Measurements from ENCODE around the gene SLC48A1.
A peak's percentile ranks its signal among the peaks of the same experiment; 100 is the strongest.

Gene SLC48A1

DNA sequence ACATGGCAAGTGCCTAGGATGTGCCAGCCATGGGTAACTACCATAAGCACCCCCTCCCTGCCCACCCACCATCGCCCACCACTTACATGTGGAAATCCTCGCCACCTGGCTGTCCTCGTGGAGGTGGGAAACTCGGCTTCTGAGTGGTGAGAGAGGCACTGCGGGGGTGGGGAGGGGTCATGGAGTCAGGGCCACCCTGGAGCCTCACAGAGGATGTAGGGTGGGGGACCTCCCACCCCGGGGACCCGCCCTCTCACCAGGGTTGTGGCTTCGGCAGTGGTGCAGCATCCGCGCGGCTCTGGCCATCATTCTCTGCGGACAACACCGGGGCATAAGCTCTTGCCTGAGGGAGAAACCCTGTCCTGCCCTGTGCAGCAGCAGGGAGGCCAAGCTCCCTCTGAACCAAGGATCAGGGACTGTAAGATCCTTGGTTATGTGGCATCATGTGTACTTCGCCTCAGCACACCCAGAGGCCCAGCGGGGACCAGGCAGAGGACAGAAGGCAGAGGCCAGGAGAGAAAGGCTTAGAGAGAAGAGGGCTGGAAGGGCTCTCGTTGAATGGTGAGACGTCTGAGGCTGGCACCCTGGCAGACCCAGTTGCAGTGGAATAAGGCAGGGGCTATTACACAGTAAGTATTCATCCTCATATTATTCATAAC lies 35.0 kb upstream of the SLC48A1 start:
- TF ChIP-seq, protein P1, sequence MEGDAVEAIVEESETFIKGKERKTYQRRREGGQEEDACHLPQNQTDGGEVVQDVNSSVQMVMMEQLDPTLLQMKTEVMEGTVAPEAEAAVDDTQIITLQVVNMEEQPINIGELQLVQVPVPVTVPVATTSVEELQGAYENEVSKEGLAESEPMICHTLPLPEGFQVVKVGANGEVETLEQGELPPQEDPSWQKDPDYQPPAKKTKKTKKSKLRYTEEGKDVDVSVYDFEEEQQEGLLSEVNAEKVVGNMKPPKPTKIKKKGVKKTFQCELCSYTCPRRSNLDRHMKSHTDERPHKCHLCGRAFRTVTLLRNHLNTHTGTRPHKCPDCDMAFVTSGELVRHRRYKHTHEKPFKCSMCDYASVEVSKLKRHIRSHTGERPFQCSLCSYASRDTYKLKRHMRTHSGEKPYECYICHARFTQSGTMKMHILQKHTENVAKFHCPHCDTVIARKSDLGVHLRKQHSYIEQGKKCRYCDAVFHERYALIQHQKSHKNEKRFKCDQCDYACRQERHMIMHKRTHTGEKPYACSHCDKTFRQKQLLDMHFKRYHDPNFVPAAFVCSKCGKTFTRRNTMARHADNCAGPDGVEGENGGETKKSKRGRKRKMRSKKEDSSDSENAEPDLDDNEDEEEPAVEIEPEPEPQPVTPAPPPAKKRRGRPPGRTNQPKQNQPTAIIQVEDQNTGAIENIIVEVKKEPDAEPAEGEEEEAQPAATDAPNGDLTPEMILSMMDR (IDR thresholded peaks at IDR 0.05; ENCODE audit: control extremely low read depth, extremely low read depth, low read depth, missing control alignments) = no peak
- POLR2A ChIA-PET = no interaction called here
- CTCF ChIA-PET = interaction anchor here (7.3 to 46.2 kb wide), 4 partner anchors 19 to 97 kb away, joined by 117 to 1524 read pairs (median 339); partner anchors contain the start of genes RAPGEF3 and SLC48A1
- DNase-seq (ENCODE audit: extremely low spot score) = peak; percentile 16

DNA sequence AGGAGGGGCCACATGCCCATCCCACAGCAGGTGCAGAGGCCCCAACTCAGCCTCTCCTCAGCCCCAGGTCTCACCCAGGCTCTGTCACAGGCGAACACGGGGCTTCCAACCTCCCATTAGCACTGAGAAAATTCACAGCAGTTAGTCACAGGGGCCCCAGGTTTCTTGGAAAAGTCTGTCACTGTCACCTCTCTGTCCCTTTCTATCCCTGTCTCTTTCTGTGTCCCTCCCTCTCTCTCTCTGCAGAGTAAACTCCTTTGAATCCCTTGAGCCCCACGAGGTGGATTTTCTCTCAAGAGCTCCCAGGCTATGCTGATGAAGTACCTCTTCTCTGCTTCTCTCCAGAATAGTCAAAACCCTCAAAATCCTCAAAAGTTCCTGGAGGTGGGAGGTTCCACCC lies 33.7 kb upstream of the SLC48A1 start:
- TF ChIP-seq, protein P1 (IDR thresholded peaks at IDR 0.05; ENCODE audit: control extremely low read depth, extremely low read depth, low read depth, missing control alignments) = no peak
- CTCF ChIA-PET = interaction anchor here (1.1 to 46.2 kb wide), 7 partner anchors 12 to 146 kb away, joined by 4 to 1524 read pairs (median 225); partner anchors contain the start of genes ENDOU, RAPGEF3 and SLC48A1
- DNase-seq (ENCODE audit: extremely low spot score) = no peak
- POLR2A ChIA-PET = no interaction called here

DNA sequence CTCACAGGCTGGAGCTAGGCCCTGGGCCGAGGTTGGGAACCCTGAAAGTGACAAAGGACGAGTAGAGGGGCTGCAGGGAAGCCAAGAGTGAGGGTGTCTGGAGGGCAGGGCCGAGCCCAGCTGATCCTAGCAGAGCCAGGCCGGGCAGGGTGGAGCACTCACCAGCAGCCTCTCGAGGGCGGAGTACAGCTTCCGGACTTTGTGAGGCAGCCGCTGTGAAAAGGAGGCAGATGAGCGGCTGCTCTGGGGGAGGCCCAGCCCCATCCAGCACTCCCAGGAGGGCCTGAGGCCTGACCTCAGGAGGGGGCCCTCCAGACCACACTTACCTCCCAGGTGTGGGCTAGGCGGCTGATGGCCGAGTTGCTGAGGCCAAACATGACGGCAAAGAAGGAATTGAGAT lies 33.1 kb upstream of the SLC48A1 start:
- peak; percentile 76 for DNase-seq (ENCODE audit: extremely low spot score)
- ChIA-PET CTCF (interaction anchor here (1.1 to 46.2 kb wide), 12 partner anchors 13 to 210 kb away, joined by 4 to 1524 read pairs (median 24); partner anchors contain the start of genes ENDOU, HDAC7, RAPGEF3 and SLC48A1), POLR2A (interaction anchor here (1.5 kb wide), 1 partner anchor 22 kb away, joined by 4 read pairs; no protein-coding TSS in a partner anchor)
- TF ChIP-seq, protein P1 (IDR thresholded peaks at IDR 0.05; ENCODE audit: control extremely low read depth, extremely low read depth, low read depth, missing control alignments) = no peak

DNA sequence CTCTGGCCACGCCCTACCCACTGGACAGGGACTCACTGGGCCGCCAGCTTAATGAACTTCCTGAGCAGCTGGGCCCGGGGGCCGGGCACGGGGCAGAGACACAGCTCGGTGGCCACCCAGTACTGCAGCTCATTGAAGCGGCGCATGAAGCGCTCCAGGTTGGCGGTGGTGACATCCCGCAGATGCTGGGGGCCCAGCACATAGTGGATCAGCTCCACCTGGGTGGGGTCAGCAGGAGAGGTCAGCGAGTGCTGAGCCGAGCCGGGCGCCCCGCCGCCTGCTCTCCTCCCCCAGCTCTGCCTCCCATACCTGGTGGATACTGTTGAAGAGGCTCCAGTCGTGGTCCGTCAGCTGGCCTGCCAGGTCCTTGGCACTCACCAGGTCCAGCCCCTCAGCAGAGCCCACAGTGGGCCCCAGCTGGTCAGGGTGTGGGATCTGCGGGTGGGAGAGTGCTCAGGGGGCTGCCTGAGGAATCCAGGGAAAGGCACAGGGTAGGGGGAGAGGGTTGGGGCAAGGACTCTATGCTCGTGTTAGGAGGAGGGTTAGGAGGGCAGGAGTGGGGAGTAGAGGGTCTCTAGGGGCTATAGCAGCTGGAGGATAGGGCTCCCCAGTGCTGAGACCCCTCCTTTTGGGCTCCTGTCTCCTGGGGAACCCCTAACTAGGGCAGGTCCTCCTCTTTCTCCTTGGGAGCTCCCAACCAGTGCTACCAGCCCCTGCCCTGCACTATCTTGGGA lies 32.3 kb upstream of the SLC48A1 start:
- CTCF ChIA-PET = interaction anchor here (0.9 to 46.2 kb wide), 24 partner anchors 13 to 708 kb away, joined by 3 to 1524 read pairs (median 6); partner anchors contain the start of genes ENDOU, HDAC7, RAPGEF3 and RPAP3
- TF ChIP-seq, protein P1 (IDR thresholded peaks at IDR 0.05; ENCODE audit: control extremely low read depth, extremely low read depth, low read depth, missing control alignments) = no peak
- POLR2A ChIA-PET = interaction anchor here (0.9 to 1.5 kb wide), 3 partner anchors 16 to 417 kb away, joined by 3 to 5 read pairs (median 4); partner anchors contain the start of gene ASB8

DNA sequence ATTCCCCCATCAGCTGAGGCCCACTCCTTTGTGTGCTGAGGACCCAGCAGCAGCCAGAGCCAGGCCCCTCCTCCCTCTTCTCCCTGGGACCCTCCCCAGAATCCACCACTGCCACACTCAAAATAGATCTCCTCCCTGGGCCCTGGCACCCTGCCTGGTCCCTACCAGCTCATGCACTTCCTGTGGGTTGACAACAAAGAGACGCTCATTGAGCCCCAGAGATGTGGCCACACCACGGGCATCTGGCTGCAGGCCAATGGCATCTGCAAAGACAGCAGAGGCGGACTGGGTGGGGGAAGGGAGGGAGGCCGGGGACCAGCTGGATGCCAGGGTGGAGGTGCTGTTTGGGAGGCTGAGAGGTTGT lies 31.7 kb upstream of the SLC48A1 start:
- TF ChIP-seq, protein P1 (IDR thresholded peaks at IDR 0.05; ENCODE audit: control extremely low read depth, extremely low read depth, low read depth, missing control alignments) = no peak
- peak; percentile 17 for DNase-seq (ENCODE audit: extremely low spot score)
- POLR2A ChIA-PET = interaction anchor here (0.9 to 1.5 kb wide), 3 partner anchors 15 to 416 kb away, joined by 3 to 5 read pairs (median 4); partner anchors contain the start of gene ASB8
- CTCF ChIA-PET = interaction anchor here (0.7 to 46.2 kb wide), 32 partner anchors 14 to 709 kb away, joined by 3 to 1524 read pairs (median 5); partner anchors contain the start of genes ENDOU, HDAC7, RAPGEF3 and RPAP3

More for the DNA sequence above, 32.3 kb upstream of the SLC48A1 start:
- DNase-seq (ENCODE audit: extremely low spot score) = peak; percentile 44

DNA sequence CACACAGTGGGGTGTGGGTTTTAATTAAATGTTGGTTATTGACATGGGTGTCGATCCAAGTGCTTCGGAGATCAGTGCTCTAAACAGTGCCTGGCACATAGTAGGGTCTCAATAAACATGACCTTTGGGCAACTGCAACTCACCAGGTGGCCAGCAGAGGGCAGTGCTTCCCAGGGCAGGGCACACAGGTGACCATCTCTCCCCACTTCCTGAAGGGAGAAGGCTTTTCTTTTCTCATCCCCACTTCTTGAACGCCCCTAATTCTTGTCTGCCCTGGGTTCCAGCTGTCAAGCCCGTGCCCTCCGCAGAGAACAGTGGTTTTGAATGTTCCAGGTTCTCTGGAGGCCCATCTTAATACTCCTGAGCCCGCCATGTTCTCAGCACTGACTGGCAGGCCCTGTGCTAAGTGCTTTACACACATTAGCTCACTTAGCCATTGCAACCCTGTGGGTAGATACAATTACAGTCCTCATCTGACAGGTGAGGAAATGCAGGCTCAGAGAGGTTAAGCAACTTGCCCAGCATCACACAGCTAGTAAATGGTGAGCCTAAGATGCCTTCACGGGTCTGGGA lies 30.7 kb upstream of the SLC48A1 start:
- ChIA-PET CTCF (interaction anchor here (0.7 to 46.2 kb wide), 32 partner anchors 15 to 226 kb away, joined by 3 to 1524 read pairs (median 6); partner anchors contain the start of genes ENDOU, HDAC7, RAPGEF3 and RPAP3), POLR2A (interaction anchor here (0.6 kb wide), 1 partner anchor 13 kb away, joined by 4 read pairs; no protein-coding TSS in a partner anchor)
- TF ChIP-seq, protein P1 (IDR thresholded peaks at IDR 0.05; ENCODE audit: control extremely low read depth, extremely low read depth, low read depth, missing control alignments) = peak; percentile 92
- peak; percentile 64 for DNase-seq (ENCODE audit: extremely low spot score)

Data from GM10248 (cell line).